HG03378 (cell line): Measurements from ENCODE around the gene CROT.

Source experiments
- ATAC-seq: cut with Tn5 transposase; IDR thresholded peaks from one replicate; pipeline ENCODE4 v1.9.1; 2021; ENCODE audit warnings: mild to moderate bottlenecking, moderate library complexity; ENCODE audit not compliant: unreplicated experiment

Gene CROT

DNA sequence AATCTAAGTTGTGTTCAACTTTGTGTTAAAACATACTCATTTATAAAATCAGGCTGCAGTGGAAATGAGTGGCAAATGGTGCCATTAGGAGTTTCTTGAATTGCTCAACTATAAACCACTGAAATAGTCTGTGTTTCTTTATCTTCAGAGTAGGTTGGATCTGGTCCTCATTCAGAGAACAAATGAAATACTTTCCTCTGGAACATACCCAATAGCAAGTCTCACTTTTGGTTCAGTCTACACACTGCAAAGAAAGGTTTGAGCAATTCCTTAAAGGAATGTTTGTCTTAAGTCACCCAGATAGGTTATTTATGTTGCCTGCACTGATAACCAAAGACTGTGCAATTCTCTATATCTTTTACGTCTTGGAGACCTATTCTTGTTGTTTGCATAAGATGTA, 67.6 kb downstream of the CROT start:
- no peak for ATAC-seq

DNA sequence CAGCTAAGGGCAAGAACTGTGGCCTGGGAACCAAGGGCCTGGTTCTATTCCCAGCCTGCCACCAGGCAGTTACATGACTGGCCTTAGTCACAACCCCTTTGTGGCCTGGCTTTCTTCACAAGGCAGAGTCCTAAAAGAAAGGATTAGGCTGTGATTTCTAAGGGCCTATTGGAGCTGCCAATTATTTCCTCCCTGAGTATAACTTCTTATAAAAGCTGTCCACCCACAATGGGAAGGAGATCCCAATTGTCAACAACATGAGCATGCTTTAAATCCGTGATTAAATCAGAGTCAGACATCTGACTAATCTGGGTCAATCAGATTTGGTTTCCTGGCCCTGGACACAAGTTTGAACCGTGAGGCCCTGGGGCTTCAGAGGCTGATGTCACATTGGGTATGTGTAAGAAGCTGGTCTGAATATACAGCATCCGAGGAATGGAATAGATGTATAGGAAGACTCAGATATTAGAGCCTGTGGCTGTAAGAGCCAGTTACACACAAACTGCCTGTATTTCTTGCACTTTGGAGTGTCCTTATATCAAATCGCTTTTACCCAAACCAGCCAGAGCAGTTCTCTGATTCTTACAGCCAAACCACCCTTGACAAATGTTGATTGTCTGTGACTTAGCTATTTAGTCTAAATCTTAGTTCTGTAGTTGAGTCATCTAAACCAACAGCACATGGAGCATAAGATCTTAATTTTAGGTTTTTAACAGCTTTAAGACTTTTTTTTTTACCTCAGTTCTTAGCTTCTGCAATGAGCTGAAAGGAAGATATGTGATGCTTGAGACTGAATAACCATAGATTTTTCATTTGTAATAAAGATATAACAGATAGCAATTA, 68.7 kb downstream of the CROT start:
- ATAC-seq, result no peak

DNA sequence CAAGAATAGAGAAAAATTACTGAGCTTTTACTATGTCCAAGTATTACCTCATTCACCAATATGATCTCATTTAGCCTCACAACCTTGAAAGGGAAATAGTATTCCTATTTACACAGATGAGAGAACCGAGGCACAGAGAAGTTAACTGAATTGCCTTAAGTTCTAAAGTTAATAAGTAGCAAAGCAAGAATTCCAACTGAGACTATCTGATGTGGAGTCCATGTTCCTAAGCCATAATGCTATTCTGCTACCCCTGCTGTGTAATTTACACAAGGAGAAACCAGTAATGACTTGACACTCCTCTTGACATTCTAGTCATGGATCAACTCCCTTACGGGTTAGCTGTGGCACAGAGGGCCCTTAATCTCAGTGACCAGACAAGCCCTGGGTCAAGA, 69.3 kb downstream of the CROT start:
- ATAC-seq, result no peak

DNA sequence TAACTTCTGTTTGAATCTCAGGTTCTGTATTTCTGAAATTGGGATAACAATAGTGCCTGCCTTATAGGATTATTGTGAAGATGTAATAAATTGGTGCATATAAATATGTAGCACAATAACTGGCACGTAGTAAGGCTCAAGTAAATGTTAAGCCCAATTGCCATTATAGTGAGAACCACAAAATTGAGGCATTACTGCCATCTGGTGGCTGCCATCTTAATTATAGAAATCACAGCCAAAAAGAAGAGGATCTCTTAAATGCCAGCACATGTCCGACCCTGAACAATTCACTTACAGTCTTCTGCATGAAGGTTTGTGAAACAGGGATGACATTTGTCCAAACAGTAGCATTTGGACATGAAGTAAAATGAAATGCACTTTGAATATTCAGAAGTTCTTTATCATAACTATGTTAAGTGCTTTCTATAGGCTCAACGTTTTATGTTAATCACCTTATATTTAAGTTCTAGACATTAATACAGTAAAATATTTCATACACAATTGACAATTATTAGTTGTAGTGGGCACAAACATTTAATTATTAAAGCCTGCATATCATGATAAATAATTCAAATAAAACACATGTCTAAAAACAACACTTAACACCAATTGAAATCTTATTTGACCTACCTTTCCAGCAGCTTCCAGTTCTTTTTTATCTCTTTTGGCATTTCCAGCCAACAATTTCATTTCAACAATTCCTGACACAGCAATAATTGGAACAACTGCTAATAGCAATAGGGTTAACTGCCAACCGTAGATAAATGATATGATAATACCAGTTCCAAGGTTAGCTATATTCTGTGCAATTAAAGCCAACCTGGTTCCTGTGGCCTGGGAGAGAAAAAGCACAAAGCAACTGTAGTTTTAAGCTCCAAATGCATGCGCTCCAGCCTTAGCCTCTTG, 71.5 kb downstream of the CROT start:
- ATAC-seq, result peak; percentile 90

DNA sequence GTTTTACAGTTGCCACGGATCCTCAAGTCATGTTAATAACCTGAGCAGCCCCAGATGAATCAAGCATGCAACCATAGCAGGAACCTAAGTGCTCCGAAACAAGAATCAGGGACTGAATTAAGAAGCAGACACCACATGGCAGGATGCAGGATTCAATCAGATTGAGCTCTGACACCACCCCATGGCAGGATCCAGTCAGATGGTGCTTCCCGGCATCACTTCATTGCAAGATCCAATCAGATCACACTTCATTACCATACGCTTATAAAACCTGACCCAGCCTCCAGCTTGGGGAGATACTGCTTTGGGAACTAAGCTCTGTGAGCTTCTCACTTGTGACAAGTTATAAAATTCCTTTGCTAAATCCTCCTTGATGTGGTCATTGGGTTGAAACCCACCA, 74.7 kb downstream of the CROT start:
- no peak for ATAC-seq

DNA sequence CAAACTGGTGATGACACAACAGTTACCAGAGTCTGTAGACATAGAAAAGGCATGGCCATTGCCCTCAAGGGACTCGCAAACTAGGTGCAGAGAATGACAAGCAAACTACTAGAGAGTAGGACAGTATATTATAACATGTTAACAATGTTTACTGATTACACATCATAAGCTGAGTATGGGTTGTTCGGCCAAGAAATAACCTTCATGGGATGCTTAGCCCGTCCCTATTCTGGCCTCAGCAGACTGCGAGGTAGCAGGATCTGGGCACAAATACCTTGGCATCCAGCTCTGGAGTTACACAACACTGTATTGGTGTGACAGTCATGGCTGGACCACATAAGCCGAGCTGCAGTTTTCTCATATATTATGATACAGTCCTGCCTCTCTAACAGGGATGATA, 78.6 kb downstream of the CROT start:
- no peak for ATAC-seq

DNA sequence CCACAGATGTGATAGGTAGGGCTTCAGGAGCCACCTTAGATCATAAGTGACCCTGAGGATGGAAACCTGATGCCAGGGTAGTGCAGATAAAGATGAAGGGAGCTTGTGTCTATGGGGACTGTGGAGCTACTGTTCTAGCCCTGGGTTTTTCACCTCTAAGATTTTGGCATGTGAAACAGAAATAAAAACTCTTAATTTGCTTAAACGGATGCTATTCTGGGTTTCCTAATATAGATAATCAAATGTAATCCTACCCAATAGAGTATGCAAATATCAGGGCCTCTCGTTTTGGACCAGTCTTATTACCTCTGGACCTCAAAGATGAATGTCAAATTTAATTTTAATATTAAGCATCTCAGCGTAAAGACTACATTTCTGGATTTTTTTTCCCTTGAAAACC, 80.7 kb downstream of the CROT start:
- ATAC-seq, result peak; percentile 71

DNA sequence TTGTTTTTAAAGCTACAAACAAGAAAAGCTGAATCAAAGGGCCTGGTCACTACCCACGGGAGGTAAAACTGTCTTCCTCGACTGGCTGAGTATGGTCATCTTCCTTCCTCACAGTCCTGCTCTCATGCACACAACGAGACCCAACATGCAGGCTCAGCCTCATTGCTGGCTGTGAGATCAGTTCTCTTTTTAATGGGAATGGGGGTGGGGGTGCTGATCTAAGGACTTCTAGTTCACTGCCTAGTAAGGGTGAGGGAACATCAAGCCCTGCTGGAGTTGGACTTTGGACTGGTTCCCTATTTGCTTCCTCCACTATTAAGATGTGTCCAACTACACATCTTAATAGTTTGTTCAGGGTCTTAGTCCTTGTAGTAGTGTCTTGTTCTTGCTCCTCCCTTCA, 81.8 kb downstream of the CROT start:
- ATAC-seq, result no peak

DNA sequence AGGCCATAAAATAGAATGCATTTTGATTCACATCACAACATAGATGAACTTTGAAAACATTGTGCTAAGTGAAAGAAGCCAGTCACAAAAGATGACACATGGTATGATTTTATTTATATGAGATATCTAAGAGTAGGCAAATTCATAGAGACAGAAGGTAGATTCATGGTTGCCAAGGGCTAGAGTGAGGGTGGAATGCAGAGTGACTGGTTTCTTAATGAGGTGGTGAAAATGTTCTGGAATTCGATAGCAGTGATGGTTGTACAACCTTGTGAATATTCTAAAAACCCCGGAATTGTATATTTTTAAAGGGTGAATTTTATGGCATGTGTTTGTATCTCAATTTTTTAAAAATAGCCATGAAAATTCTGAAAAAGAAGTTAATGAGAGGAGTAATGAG, 87.1 kb downstream of the CROT start:
- ATAC-seq, result no peak

DNA sequence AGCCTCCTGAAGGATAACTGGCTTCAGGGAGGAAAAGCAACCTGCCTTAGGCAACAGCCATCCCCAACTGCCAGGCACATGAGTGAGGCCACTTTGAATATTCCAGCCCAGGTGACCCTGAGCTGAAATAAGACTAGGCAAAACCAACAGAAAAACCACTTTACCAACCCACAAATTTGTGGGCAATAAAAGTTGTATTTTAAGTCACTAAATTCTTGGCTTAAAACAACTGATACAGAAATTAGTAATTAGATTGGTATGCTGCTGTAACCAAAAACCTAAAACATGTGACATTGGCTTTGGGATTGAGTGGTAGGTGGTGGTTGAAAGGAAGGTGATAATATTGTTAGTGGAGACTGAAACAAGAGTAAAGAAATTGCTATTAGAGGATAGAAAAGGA, 90.1 kb downstream of the CROT start:
- no peak for ATAC-seq

DNA sequence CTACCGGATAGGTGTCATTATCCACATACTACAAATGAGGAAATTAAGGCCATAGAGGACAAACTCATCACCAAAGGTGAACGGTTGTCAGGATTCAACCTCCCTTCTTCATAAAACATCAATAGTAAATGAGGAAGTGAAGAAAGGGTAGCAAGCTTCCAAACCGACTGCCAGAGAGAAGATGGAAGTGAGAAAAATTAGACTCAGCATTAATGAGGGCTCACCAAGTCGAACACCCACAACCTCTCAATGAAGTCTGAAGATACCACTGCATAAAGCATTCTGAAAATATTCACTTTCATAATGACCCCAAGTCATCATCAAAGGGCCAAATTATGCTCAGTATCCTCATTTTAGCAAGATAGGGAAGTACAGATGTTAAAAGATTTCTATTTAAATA, 100.4 kb downstream of the CROT start:
- peak; percentile 98 for ATAC-seq

DNA sequence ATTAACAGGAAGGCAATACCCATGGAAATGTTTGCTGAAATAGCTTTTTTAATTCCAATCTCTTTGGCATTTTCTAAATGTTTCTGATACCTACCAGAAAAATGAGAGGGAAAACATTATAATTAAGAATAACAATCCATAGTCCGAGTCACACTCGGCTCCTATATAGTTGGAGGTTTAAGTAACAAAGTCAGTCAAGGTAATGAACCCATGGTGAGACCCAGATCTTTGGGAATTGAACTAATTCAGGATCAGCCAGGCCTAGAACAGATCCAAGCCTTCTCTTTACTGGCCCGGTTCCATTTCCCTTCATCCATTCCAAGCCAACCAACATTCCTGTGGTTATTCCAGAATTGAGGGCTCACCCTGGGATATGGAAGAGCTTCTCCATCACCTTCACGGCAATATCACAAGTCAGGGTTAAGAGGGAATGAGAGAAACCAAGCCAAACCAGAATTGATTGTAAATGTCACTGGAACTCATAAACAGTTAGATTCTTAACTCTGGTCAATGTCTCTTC, 101.7 kb downstream of the CROT start:
- no peak for ATAC-seq

DNA sequence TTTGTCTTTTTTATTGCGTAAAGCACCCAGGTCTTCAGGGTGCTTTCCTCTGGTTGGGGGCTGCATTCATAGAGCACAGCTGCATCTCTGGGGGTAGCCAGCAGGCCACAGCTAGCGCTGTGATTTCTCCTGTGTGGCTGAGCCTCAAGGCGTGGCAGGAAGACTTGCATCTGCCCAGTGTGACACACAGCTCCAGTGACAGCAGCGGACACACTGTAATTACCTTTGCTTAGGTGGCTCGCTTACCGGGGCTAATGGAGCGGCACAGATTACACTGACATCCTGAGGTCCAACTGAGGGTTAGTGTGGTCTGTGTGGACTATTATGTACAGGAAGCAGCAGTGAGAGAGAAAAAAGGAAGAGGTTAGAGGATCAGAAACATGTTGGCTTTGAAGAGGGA, 102.9 kb downstream of the CROT start:
- no peak for ATAC-seq
